Activated CD4-positive, alpha-beta T cell treated with anti-CD3 and anti-CD28 coated beads for 48 hours (primary cell): ENCODE results near the gene IGDCC3.
"Not testable (repeated sequence)": the region's sequence is repeated elsewhere in the genome, so short reads cannot be mapped to it uniquely, and the experiment has no call there.

Experiments
- DNase-seq: peaks from one replicate; pipeline ENCODE4 v3.0.0-alpha.2; 2020

IGDCC3 gene

DNA sequence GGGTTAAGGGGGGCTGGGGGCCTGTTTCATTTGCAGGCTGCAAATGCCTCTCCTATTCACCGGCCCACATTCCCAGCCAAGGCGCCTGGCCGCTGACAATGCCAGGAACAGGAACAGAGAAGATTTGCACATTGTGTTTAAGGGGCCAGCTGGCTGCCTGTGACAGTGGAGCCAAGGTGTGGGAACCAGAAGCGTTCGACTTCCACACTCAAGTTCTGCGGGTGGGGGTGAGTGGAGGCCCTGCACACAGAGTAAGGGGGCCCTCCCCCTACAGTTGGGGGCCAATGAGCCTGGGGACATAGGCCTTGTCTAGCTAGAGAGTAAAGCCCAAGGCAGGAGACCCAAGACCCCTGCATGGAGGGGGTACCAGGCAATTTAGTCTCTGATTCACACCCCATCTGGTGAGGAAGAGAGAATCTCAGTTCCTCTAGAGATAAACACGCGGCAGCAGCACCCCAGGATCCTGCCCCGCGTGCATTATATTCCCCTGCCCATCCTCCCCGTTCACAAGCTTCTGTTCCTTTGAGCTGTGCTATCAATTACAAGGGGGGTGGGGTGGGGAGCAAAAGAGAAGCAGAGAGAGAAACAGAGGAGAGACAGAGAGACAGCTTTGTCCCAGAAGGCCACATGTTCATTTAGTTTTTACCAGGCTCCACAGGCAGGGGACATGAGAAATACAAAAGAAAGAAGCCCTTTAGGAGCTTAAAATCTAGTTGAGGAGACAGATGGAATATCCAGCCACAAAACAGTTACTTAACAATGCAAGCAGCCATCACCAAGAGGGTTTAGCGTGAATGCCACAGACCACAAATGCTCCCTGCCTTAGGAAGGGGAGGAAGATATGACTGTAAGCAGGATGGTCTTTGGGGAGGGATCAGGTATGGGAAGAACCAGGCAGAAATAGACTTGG is 9.2 kb downstream of the IGDCC3 start:
- DNase-seq: no peak

DNA sequence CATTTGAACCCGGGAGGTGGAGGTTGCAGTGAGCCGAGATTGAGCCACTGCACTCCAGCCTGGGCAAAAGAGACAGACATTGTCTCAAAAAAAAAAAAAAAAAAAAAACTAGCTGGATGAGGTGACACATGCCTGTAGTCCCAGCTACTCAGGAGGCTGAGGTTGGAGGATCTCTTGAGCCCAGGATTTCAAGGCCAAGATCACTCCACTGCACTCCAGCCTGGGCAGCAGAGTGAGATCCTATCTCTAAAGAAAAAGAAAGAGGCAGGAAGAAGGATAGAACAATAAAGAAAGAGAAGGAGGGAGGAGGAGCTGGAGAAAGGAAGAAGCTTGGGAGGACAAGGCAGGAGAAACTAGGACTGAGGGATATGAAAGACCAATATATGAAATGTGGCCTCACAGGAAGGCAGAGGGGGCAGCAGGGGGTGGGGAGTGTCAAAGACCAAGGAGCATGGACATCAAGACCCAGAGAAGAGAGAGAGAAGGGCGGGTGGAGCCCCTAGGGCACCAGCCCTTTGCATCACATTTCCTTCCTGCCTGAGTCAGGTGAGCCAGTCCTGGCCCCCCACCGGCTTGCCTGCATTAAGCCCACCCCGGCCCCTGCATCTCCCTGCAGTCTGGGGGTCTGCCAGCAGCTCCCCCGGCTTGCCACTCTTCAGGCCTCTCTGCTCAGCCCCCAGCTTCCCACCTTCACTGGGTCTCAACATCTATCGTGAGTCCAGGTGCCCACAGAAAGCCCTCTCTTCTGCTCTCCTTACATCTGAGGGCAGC is 11.5 kb downstream of the IGDCC3 start:
- DNase-seq: no peak

DNA sequence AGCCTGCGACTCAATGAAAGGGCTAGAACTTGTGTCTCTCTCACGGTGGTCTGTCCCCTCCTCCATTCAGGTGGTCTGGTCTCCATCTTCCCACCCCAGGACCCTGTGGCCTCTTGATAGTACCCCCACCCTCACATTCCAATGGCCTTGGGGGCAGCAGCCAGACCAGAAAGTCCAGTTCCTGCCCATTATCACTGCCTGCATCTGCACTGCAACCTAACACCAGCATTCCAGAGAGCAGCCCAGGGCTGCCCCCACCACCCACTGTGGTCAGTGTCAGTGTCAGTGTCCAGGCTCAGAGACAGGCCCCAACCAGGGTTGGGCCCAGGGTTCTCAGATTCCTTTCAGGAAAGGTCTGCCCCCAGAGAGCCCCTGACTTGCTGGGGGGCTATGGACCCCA is 12.6 kb downstream of the IGDCC3 start:
- DNase-seq: no peak

DNA sequence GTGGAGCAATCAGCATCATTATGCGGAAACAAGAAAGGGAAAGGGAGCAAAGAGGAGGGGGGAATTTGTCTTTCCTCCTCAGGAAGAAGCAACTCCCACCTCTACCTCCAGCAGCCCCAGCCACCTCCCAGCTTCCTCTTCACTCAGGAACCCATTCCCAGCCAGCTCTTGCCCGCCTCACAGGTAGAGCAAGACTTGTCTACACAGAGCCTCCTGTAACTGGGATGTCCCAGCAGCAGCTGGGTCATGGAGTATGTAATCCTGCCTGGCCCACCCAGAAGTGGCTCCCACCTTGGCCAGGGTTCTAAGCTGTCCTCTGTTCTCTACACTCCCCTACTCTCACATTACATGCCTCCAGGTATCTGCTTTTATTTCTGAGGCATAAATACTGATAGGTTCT is 14.0 kb downstream of the IGDCC3 start:
- DNase-seq: no peak

DNA sequence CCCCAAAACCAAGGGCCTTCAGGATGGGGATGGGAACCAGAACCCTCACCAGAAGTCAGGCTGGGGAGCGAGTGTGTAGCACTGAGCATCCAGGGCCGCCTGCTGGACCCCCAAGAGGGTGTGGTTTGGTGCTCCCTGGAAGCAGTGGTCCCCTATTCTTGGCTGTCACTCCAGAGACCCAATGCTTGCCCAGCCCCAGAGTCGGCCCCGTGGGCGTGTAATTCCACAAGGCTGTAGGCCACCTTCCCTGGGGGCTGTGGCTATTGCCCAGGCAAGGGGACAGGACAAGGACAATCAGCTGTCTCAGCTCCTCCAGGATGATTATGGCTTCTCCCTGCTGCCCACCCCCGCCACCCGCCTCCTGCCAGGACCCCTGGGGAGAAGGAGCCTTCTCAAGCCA is 14.5 kb downstream of the IGDCC3 start:
- DNase-seq: no peak

DNA sequence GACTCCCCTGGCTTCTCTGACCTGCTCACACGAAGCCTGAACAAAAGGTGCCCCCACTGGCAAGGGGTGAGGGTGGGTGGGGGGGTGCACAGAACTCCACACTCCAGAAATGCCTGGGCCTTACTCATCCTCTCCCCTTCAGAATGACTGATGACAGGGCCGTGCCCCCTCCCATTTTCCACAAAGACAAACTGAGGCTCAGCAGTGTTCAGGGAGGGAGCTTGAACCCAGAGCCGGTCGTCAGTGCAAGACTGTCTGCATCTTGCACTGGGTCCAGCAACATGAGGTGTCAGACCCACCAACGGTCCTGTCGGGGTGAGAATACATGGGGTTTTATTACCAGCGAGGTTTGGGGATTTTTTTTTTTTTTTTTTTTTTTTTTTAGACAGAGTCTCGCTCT is 15.3 kb downstream of the IGDCC3 start:
- DNase-seq: no peak

DNA sequence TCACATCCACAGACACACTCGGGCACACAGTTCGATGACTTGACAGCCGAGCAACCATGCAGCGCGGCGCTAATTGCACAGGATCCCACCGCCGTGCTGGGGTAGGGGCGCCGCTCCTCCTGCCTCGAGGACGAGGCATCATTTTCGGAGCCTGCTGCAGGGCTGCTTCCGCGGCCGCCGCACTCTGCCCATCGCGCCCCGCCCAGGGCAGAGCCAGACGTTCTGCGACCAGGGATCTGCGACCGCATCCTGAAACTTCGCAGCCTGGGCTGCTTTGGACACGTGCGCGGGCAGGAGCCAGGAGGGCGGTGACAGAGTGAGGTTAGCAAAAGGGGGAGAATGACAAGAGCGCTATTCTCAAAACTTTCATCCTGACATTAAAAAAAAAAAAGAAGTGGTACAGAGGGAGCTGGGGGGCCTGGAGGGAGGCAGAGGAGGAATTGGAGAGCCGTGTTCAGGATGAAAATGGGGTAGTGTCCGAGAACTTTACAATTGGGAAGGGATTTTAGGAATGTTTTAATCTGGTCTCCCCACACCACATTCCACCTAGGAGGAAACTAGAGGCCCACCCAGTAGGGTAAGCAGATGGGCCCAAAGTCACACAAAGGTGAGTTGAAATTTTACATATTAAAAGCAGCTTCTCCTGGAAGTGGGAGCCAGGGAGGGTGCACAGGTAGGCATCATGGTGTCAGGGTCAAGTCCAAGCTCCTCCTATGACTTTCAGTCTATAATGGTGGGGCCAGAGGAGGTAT is 15.9 kb downstream of the IGDCC3 start:
- DNase-seq: no peak

DNA sequence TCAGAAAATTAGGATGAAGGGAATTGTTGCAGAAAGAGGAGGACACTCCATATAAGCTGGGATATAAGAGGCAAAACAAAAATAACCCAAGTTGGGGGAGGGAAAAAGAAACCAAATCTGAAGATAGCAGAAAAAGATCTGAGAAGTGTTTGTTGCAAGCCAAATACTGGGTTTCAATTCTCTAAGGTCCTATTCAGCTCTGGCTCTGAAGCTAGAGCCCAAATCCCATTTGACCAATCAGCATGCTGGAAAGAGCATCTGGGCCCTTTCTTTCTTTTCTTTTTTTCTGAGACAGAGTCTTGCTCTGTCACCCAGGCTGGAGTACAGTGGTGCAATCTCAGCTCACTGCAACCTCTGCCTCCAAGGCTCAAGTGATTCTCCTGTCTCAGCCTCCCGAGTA is 17.3 kb downstream of the IGDCC3 start:
- no peak for DNase-seq

DNA sequence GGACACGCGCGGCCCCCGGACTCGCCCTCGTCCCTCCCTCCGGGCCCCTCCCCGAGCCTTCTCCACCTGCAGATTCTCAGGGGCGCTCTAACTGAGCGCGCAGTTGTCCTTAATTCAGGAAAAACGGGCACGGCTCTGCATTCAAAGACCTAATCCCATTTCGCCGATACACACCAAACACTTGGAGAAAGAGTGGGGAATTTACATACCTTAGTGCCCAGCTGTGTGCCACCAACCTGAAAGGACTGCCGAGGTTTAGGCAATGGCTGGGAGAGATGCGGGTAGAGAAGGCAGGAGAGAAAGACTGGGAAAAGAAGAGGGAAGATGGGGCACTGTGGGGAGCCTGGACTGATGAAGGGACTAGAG is 21.8 kb downstream of the IGDCC3 start:
- no peak for DNase-seq

DNA sequence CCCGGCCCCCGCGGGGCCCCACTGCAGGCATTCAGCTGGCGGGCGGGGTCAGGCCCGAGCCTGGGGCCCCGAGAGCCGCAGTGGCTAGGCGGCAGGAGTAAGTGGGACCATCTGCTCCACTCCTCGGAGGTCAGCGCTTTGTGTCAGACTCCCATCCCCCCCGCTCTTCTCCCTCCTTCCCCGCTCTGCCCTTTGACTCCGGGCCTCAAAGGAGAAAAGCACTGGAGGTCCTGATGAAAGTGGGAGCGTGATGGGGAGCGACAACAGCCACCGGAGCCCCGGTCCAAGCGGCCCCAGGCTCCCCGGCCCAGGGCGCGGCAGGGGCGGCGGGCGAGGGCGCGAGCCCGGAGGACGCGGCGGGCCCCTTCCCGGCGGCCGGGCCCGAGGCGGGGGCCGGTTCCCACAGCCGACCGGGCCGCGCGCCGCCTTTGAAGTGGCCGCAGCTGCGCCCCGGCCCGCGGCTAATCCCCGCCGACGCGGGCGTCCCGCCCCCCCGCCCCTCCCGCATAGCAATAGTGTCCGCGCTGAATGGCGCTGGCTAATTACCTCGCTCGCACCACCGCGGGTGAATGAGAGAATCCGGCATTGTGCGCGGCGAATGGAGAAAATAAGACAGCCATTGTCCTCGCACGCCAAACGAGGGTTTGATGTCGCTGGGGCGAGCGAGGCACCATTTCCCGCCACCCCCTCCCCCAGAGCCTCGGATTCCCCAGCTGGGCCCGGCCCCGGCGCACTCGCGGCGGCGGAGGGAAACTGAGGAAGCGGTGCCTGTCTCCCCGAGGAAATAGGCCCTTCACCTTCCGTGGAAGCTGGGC is 22.4 kb downstream of the IGDCC3 start:
- no peak for DNase-seq

DNA sequence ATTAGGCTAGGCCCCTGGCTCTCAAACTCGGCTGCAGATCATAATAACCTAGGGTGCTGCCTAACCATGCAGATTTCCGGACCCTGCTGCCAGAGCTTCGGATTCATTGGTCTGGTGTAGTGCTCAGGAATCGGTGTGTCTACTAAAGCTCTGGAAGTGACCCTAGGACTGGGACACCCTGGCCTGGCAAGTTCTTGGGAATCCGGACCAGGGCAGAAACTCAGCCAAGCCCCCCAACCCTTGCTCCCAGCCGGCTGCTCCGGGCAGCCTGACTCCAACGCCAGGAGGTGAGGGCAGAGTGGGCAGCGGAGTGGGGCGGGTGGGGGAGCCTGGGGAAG is 23.0 kb downstream of the IGDCC3 start:
- no peak for DNase-seq

DNA sequence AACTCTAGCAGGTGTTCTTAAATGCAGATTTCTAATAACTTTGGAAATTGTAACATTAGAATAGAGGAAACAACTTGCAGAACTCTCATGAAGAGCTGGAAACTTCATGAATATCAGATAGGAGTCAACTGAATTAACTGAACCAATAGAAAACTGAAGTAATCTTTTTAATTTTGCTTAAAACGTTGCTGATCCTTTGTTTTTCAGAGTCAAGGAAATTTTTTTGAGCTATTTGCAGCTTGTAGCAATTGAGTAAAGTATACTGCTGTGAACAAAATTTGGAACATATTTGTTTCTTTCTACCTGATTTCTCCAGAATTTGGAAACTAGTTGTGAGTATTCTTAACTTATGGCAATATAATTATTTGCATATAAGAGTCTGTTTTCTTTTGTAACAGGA is 25.8 kb downstream of the IGDCC3 start:
- not testable (repeated sequence) for DNase-seq

DNA sequence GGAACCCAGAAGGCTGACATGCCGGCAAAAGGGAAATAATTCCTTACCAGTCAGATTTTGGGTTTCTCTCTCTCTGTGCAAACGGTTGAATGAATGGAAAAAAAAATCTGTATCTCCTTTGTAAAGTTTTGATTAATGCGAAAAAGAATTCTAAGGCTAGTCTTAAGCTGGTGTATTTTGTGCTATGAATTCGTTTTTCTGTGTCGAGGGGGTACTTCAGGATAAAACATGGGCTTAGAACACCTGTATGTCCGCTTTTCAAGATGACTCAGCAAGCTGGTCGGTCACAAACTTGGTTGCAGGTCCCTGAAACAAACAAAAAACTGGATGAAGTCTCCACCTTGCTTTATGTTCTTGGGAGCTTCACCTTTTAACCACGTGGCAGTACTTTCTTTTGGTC is 28.5 kb downstream of the IGDCC3 start:
- no peak for DNase-seq

DNA sequence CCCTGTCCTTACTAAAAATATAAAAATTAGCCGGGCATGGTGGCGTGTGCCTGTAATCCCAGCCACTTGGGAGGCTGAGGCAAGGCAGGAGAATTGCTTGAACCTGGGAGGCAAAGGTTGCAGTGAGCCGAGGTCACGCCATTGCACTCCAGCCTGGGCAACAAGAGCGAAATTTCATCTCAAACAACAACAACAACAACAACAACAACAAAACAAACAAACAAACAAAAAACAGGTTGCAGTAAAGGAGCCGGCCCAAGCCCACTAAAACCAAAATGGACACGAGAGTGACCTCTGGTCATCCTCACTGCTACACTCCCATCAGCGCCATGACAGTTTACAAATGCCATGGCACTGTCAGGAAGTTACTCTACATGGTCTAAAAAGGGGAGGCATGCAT is 30.0 kb downstream of the IGDCC3 start:
- not testable (repeated sequence) for DNase-seq

DNA sequence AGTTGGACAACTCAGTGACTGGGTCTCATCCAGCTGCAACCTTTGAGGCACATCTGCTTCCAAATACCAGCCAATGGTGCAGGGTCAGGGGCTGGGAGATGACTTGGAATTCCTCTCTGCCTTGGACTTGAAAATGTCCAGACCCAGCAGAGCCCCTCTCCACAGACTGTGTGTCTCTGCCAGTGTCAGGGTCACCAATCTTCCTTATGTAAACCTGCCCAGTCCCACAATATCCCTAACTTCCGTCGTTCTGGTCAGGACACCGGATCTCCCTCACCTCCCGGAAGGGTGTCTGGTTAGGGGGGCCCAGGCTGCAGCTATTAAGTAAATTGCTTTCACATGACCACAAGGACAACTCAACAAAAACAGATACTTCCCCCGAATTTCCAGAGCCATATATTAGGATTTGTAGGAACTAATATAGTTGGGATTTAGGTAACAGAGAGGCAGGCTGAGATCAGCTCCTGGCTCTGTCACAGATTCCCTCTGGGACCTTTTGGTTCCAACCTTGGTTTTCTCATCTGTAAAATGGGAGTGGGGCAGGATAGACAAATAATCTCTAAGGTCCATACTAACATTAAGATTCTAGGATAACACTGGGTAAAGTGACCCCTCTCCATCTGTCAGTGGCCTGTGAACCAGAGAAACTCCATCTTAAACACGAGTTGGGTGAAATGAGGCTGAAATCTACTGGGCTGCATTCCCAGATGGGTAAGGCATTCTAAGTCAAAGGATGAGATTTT is 30.8 kb downstream of the IGDCC3 start:
- no peak for DNase-seq

DNA sequence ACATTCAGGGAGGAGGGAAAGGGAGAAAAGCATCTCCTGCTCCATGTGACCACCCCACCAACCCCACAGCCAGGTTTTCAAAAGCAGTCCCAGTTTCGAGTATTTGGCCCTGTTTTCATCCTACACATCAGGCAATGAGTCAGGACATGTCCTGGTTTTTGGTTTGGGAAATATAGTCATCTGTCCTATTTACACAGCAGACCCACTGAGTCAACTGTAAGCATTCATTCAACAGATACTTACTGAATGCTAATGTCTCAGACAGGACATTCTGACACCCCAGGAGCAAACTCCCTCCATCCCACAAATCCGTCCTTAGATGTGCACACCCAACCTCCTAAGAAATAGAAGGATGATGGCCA is 32.9 kb downstream of the IGDCC3 start:
- DNase-seq: no peak

DNA sequence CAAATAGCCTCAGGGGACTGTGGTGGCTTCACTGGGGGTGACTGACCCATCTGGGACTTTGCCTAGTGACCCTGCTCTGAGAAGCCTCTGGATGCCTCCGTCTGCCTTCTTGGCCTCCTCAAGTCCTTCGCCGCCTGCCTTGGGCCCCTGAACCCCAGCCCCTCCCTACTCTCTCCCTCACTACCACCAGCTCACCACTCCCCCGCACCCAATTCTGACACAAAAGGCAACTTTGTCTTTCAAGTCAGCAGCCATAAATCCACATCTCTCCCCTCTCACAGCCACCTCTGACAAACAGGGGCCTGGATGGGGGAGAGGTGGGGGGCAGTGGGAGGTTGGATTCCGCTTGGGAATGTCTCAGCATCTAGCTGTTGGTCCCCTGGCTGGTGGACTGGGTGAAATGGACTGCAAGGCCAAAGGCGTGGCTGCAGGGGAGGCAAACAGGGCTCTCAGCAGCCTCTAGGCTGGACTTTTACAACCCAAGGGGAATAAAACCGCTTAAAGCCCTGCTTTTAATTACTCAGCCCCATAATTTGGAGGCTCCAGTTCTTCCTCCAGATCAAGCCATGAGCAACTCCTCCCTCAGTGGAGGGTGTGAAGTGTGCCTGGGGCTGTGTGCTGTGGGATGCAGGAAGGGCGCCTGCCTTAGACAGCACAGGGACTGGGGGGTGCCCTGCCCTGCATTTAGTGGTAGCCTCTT is 33.4 kb downstream of the IGDCC3 start:
- DNase-seq: no peak

DNA sequence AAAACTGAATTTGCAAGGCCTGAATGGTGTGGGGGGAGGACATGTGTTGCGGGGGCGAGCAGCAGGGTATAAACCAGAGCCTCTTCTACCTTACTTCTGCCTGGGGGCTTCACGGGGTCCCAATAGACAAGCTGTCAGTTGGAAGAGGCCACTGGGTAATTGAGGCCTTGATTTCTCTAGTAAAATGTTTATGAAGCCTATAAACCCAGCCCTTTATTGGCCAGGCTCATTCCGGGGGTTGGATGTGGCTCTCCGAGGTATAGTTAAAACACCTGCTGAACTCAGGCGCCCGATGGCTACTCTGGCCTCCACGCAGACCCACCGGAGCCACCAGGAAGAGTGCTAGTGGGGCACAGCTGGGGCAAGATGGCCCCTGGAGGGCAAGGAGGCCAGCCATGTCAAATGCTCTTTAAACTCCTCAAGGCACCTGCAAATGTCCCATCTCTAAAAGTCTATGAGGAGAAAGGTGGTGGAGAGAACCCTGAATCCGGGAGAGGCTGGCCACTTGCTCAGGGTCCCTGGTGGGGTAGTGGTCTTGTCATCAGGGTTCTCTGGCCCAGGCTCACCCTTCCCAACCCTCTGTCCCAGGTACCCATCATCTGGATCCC is 34.3 kb downstream of the IGDCC3 start:
- no peak for DNase-seq

DNA sequence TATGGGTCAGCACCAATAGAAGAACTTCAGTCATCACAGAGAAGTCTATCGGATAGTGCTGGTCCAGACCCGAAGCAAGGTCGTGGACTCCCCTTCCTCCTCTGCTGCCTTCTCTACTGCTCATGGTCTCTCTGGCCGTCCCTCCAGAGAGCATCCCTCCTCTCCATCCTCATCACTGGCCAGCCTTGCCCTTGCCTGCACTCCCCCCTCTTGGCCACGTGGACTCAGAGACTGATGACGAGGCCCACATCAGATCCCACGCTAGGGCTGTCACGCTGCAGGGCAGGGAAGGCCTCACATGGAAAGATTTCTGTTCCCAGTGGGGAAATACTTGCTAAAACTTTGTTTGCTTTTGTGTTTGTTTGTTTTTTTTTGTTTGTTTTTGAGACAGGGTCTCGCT is 35.3 kb downstream of the IGDCC3 start:
- no peak for DNase-seq

DNA sequence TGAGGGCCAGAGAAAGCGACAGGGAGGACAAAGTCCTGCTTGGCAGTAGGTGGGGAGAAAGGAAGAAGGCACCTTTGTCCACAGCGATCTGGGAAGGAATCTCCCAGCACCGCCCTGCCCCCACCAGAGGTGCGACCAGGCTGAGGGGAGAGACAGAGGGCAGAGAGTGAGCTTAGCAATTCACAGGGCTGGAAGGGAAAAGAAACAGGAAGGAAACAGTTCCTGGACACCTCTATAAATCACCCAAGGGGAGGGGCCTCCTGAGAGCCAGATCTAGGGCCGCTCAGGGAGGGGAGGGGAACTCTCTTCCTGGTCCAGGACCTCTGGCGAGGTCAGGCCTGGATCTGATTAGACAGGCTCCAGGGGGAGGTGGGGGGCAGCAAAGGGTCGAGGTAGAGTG is 37.9 kb downstream of the IGDCC3 start:
- no peak for DNase-seq

DNA sequence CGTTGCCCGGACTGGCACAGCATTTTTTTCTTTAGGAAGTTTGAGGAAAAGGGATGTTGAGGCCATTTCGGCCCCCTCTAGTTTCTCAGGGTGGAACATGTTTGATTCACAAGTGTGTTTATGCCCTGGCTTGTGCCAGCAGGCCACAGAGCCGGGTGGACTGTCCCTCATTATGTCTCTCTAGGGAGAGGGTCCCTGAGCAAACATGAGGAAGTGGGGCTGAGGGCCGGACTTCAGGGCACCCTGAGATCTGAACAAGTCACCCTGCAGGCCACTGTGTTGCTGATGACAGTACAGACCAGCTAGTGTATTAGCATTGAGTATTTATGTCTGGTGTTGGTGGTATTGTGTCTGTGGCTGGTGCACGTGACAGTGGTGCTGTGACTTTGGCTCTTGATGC is 38.4 kb downstream of the IGDCC3 start:
- no peak for DNase-seq
